HG02623 (cell line): Measurements from ENCODE around the gene WARS2.

Source experiments
- ATAC-seq: cut with Tn5 transposase; IDR thresholded peaks from one replicate; pipeline ENCODE4 v1.9.1; 2021; ENCODE audit warnings: moderate library complexity; ENCODE audit not compliant: unreplicated experiment

WARS2 gene

DNA sequence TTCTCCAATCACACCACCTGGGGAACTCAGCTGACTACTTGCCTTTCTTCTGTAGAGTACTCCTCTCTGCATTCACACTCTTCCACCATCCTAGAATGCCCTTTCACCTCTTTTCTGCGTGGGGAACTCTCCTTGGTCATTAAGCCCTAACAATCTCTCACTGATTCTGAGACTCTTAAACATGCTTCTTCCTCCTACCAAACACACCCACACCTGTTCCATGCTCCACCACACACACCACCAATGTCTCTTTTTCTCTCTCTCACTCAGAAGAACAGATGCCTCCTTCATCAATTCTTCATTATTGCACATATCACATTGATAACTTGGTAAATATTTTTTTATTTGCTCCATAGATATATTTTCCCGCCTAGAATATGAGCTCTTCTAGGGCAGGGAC lies 53.6 kb downstream of the WARS2 start:
- ATAC-seq, result no peak

DNA sequence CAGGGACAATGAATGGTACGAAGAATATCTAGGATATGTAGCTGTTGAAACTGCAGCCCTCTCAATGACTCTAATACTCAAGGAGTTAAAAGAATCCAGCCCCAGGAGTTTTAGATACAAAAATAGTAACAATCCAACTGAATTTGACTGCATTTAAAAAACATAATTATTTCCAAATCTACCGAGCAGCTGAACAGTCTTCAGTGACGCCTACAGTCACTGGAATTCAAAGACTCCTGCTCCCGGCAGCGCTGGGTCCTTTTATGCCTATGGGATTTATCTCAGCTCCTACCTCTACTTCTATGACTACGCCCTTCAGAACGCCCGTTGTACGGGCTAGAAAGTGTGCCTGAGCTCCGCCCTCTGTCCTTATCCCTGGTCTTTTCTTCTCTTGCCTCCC lies 55.7 kb downstream of the WARS2 start:
- no peak for ATAC-seq

DNA sequence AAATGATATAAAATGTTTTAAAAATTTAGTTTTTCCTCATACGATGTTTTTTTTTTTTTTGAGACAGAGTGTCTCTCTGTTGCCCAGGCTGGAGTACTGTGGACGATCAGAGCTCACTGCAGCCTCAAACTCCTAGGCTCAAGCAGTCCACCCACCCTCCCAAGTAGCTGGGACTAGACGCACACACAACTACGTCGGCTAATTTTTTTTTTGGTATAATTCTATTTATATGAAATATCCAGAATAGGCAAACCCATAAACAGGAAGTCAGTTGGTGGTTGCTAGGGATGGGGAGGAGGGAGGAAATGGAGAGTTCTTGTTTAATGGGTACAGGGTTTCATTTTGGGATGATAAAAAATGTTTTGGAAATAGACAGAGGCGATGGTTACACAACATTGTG lies 56.5 kb downstream of the WARS2 start:
- ATAC-seq, result no peak

DNA sequence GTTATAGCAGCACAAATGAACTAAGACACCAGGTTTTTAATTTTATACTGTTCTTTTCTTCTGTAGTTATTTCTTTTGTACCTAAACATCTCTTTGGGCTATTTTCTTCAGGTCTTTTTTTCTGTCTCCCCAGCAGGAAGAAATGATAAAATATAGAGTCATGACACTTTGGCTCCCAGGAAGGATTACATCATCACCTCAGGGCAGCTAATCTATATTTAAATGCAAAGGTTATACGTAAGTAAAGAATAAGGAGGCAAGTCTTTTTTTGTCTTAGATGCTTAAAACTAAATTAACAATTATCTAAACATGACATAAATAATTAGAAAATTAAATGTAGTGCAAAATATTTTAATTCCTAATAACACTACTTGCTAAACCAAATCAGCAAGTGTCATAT lies 57.0 kb downstream of the WARS2 start:
- no peak for ATAC-seq

DNA sequence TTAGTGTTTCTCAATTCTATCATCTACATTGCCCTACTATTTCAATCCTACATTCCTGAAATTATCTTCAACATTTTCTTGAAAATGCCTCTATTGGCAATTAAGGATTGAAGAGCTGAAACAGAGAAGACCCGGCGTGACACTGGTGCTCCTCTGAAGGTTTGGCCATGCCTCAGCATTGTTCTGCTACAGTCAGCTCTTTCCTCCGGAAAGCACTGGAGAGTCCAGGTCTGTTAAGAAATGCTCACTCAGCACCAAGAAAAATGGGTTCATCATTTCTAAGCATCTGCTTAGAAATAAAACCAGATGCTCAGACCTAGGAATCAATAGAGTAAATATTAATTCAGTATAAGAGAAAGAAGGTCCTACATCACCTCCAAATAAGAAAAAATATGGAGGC lies 58.8 kb downstream of the WARS2 start:
- no peak for ATAC-seq

DNA sequence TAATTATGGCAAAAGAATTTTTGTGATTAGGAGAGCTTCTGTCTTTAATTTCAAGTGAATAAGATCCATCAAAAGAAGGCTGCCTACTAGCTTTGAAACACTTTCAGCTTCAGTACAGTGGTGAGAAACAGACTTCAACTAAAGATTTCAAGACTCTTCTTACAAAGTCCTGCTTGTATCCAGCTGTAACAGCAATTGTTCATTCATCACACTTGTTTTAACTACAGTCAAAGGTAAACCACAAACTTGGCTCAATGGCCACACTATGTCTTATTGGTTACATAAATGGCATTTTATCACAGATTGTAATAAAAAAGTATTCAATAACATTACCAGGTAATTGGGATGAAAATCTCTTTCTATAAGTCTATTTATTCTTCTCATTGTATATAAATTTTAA lies 59.2 kb downstream of the WARS2 start:
- no peak for ATAC-seq

DNA sequence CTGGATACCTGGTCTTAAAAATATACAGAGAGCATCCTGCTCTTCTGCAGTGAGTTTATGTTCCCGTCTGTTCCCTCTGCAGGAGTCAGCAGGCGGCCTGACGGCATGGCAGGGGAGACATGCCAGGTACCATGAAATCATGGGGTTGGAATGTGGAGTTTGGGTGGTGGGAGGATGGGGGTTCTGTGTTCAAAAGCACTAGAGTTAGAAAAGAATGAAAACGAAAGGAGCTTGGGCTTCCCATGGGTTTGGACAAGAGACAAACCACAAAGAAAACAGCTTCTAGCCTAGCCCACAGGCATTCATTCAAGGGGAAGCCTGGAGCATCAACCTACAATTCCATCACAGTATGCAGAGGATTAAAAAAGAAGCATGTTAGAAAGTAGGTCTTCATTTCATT lies 59.9 kb downstream of the WARS2 start:
- no peak for ATAC-seq

DNA sequence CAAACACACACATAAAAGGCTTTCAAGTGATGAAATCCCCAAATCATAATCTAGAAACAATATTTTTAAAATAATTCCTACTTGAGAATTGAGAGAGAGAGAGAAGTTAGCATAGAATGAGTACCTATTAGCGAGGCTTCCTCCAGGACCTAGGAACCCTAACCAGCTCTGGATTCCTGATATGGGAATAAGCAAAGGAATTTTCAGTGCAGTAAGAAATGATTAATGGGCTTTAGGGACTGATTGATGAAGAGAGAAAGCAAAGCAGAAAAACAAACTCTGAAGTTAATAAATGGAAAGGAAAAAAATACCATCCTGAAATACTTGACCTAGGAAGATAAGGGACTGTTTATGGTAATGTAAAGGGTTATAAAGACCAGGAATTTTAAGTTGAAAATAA lies 60.6 kb downstream of the WARS2 start:
- ATAC-seq, result no peak

DNA sequence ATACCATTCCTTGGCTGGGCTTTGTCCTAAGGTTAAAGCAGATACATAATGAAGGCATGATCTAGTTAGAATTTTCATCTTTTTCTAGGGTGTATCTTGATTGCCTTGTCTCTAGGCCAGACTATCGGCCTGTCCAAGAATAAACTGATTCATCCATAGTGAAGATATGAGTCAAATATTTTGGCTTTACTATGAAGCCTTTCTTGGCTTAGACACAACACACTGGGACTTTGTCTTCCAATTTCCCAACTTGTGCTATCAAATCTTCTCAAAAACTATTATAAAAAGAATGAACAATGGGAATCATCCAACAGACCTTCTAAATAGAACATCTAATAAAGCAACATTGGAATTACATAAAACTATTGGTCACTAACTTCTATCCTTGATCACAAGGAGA lies 64.8 kb downstream of the WARS2 start:
- ATAC-seq, result no peak

DNA sequence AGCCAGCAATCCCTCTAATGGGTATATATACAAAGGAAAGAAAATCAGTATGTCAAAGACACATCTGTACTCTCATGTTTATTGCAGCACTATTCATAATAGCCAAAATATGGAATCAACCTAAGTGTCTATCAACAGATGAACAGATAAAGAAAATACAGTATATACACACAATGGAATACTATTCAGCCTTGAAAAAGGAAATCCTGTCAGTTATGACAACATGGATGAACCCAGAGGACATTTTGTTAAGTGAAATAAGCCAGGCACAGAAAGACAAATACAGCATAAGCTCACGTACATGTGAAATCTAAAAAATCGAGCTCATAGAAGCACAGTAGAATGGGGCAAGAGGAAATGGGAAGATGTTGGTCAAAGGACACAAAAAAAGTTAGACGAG lies 69.1 kb downstream of the WARS2 start:
- ATAC-seq, result no peak

DNA sequence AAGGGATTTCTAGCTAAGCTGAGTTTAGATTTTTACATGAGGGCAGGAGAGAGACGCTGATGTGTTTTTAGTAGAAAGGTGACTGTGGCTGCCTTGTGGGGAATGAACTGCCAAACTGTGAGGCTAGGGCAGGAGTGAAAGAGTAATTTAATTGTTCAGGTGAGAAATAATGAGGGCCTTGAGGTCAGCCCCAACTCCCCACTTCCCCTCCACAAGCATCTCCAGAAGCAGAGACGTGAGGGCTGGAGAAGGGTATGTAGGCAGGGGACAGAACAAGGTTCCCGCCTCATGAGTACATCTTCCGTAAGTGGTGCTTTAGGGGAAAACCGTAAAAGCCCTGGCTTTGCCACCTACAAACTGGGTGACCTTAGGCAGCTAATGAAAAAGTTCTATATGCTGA lies 70.8 kb downstream of the WARS2 start:
- ATAC-seq, result no peak

DNA sequence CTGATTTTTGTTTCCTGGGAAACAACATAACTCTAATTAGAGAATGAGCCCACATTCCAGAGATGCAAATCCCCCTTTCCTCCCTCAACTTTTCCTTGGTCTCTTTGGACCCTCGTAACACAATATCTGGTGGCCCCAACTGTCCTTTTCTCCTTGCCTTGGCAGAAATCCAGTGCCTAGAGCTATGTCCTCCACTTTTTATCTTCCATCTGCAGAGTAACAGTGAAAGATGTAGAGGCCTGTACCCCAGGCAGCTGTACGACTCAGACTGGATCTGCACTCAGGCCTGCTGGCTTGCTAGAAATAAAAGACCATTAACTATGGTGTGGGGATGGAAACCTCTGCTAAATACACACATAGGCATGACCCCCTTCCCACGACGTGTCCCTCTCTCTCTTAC lies 72.0 kb downstream of the WARS2 start:
- ATAC-seq, result no peak

DNA sequence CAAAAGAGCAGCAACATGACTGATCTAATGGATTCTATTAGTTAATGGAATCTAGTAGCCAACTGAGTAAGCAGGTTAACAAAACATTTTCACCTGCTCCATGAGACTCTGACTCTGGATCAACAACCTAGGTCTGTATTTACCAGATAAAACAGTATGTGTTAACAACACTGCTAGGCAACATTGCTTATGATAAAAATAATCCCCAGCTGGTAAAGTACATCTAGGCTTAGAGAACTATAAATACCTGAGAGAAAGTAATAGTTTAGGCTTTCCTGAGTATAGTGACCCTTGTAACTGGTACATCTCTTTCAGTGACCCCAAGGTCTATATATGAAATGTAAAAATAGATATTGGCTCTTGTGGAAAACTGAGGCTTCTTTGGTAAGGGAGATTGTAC lies 78.8 kb downstream of the WARS2 start:
- no peak for ATAC-seq

DNA sequence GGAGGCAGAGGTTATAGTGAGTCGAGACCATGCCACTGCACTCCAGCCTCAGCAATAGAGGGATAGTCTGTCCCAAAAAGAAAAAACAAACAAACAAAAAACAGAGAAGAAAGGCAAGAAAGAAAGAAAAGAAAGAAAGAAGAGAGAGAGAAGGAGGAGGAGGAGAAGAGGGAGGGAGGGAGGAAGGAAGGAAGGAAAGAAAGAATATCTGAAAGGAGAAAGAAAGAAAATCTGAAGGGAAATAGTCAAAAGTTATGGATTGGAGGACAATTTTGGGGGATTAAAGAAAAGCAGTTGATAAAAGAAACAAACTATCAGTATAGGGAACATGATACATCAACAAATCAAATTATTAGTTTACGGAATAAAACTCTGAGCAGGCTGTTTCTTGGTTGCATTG lies 84.9 kb downstream of the WARS2 start:
- ATAC-seq, result no peak

DNA sequence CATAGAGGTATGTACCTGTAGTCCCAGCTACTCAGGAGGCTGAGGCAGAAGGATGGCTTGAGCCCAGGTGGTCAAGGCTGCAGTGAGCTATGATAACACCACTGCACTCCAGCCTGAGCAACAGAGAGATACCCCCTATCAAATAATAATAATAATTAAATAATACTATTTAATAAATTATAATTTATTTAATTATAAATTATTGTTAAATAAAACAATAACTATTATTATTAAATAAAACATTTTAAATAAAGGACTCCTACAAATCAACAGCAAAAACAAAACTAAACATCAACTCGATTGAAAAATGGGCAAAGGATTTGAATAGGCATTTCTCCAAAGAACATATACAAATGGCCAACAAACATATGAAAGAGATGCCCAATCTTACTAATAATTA lies 86.5 kb downstream of the WARS2 start:
- no peak for ATAC-seq

DNA sequence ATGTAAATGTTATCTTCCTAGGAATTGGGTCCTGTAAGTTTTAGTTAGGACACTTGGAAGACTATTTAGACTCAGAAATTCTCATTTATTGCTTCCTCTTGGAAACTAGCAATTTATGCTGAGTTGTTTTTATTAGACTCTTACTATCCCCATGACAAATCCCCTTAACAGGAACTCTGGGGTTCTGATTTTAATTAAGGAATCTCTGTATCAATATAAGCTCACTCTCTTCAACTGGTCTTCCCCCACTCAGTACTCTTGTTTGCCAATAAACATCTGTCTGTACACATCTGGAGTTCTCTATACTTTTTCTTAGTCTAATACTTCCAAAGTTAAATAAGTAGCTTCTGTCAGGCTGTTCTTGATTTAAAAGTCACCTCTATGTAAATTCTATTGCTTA lies 88.2 kb downstream of the WARS2 start:
- ATAC-seq, result no peak

DNA sequence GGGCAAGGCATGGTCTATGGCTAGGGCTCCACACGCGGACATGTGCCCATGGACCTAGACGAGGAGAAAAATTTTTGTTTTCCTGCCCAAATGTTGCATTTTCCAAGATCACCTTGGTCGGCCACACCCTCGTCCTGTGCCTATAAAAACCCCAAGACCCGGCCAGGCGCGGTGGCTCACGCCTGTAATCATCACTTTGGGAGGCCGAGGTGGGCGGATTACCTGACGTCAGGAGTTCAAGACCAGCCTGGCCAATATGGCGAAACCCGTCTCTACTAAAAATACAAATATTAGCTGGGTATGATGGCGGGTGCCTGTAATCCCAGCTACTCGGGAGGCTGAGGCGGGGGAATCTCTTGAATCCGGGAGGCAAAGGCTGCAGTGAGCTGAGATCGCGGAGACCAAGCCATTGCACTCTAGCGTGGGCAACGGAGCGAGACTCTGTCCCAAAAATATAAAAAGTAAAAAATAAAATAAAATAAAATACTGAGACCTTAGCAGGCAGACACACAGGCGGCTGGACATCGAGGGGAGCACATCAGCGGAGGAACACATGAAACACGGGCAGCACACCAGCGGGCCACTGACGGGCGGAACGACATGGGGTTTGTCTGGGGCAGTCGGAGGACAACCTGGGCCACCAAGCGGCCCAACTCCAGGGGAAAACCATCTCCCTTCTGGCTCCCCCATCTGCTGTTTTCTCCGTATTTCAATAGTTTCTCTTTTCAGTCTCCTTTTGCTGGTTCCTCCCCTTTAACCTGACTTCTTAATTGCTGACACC lies 91.6 kb downstream of the WARS2 start:
- no peak for ATAC-seq

DNA sequence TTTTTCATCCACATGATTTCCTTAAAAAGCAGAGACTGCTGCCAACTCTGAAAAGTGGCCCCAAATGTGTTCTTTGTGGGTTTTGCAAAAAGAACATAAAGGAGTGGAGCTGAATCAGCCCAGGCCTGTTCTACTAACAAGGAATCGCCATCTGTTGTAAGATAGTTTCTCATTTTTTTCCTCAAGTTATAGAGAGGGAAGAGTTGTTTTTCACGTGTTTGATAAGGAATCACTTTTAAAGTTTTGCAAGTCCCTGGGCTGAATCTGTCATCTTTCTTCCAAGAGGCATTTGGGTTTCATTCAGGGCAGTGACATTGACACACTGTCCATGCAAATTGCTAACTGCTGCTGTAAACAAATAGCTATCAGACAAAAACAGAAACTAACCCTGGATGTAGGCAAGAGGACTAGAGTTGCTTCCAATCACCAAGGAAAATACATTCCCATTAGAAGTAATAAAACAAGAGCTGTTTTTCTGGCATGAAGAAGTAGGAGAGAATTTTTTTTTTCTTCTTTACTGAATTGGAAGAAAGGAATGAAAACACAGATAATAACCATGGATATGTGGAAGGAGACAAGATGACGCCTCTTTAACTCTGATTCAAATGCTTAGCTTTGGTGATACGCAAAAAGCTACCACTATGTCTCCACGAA lies 93.5 kb downstream of the WARS2 start:
- no peak for ATAC-seq

DNA sequence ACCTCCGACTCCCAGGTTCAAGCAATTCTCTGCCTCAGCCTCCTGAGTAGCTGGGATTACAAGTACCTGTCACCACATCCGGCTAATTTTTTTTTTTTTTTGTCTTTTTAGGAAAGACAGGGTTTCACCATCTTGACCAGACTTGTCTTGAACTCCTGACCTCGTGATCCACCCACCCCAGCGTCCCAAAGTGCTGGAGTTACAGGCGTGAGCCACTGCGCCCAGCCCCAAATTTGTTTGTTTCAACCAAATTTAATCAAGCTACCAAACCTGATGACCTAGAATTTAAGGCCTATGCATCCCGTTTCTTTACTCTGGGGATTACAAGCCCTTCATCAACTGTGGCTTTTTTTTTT lies 94.0 kb downstream of the WARS2 start:
- ATAC-seq, result no peak

DNA sequence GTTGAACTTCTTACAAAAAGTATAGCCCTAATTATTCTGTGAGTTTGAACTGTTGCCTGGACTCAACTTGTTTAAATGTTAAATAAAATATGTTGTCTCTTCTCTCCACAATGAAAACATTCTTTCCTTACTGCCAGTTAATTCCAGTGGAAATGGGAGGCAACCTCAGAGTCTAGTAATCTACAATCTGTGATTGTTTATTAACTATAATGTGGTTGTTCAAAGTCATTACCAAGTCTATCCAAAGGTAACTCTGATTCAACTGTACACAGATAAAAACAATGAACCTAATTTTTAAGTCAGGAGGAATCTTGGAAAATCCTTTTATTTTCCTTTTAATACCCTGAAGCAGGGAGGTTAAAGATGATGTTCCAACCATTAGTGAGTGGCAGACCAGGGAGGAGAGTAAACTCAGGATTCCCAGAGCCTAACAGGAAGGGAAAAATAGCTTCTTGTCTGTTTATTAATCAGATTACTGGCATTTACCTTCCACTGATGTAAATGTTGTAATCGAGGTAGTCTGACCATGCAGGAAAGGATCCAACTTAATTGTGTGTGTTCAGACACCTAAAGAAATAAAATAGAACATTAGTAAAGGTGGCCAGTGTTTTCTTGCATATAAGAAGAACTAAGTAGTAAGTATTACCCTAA lies 95.2 kb downstream of the WARS2 start:
- ATAC-seq, result no peak

DNA sequence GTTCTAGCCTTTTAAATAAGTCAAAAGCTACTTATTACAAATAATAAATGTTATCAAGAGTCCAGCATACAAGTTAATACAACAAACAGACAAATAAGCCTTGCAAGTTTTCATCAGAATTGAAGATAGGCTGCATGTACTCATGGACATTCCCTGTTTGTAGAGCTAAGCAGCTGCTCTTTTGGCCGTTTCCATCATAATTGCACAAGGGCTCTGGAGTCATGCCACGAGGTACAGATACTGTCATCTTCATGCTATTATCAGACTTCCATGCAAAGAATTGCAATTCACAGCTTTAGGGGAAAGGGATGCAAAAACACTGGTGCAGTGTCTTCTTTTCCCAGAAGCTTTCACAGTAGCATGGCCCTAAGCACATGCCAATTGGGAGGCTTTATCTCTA lies 99.5 kb downstream of the WARS2 start:
- ATAC-seq, result no peak

DNA sequence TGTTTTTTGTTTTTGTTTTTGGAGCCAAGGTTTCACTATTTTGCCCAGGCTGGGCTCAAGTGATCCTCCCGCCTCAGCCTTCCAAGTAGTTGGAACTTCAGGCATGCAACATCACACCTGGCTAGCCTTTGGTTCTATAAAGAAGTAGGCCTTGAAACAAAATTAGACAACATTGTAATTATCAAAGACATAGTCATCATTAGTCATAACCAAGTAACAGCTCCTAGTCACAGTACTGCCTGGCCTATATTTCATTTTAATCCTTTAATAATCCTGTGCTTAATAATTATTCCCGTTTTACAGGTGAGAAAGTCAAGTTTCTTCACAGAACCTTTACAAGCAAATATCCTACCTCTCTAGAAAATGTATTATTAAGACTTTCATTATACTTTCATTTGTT lies 100.0 kb downstream of the WARS2 start:
- ATAC-seq, result no peak

DNA sequence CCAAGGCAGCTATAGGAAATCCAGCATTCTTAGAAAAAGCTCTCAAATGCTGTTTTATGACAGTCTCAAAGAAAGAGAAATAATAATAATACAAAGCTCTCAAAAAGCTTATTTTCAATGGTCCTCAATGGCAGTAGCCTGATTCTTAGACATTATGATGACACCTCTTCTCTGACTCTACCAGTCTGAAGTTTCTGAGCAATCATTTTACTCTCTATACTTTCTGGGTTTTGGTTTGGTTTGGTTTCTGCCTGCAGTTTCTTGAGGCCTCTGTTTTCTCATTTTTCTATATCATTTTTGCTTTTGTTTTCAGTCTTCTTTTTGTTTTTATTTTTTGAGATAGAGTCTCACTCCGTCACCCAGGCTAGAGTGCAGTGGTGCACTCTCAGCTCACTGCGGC lies 102.1 kb downstream of the WARS2 start:
- ATAC-seq, result no peak
